DND-41 (cell line): ENCODE measurements around the gene PRKAR2B.

Source experiments
- EZH2 ChIP-seq: IDR thresholded peaks from 3 replicates; pipeline ENCODE4 v1.6.1; 2012; ENCODE audit warnings: borderline replicate concordance, low read depth, mild to moderate bottlenecking, moderate library complexity, low read length, inconsistent platforms; ENCODE audit not compliant: severe bottlenecking
- TF ChIP-seq, protein P1 (sequence below): IDR thresholded peaks from 2 replicates; pipeline ENCODE4 v1.5.1; 2012; ENCODE audit warnings: borderline replicate concordance, low read length, moderate library complexity, mild to moderate bottlenecking; ENCODE audit not compliant: poor library complexity, severe bottlenecking; ENCODE audit errors: extremely low read depth

DNA sequence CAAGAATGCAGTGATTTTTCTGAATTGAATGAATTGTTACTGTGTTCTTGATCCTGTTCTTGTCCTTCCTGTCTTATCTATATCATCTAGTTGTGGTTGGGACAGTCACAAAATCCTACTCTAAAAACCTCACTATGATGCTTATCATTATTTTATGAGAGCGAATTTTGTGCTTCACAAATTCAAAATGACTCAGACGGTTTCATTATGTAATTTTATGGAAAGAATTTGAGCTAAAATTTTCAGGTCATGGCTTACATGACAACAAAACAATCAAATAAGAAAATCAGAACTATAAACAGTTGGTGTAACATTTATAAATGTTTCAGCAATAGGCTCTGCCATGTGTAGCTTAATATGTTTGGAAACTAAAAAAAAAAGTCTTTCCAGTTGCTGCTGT lies 6.9 kb downstream of the PRKAR2B start:
- TF ChIP-seq, protein P1, sequence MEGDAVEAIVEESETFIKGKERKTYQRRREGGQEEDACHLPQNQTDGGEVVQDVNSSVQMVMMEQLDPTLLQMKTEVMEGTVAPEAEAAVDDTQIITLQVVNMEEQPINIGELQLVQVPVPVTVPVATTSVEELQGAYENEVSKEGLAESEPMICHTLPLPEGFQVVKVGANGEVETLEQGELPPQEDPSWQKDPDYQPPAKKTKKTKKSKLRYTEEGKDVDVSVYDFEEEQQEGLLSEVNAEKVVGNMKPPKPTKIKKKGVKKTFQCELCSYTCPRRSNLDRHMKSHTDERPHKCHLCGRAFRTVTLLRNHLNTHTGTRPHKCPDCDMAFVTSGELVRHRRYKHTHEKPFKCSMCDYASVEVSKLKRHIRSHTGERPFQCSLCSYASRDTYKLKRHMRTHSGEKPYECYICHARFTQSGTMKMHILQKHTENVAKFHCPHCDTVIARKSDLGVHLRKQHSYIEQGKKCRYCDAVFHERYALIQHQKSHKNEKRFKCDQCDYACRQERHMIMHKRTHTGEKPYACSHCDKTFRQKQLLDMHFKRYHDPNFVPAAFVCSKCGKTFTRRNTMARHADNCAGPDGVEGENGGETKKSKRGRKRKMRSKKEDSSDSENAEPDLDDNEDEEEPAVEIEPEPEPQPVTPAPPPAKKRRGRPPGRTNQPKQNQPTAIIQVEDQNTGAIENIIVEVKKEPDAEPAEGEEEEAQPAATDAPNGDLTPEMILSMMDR = no peak
- TF ChIP-seq EZH2 = no peak
